ENCODE measurements around the gene SSH2.
"Not testable (repeated sequence)": the region's sequence is repeated elsewhere in the genome, so short reads cannot be mapped to it uniquely, and the experiment has no call there.

Gene SSH2

DNA sequence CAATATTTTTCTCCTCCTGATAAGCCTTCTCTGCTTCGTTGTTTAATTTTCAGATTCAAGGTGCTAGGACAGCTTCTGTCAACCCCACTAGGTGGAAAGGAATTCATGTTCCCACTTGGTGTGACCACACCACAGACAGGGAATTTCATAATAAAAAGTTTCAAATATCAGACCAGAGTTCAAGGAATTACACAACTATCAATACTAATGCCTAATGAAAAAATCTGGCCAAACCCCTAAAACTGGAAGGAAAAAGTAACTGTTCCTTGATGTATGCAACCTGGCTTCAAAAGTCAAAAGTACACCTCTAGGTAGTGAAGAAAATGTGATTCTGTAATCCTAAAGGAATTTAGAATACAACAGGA lies 219.5 kb downstream of the SSH2 start:
- no peak for DNase-seq (ENCODE audit: low read depth in 2 of 2)

DNA sequence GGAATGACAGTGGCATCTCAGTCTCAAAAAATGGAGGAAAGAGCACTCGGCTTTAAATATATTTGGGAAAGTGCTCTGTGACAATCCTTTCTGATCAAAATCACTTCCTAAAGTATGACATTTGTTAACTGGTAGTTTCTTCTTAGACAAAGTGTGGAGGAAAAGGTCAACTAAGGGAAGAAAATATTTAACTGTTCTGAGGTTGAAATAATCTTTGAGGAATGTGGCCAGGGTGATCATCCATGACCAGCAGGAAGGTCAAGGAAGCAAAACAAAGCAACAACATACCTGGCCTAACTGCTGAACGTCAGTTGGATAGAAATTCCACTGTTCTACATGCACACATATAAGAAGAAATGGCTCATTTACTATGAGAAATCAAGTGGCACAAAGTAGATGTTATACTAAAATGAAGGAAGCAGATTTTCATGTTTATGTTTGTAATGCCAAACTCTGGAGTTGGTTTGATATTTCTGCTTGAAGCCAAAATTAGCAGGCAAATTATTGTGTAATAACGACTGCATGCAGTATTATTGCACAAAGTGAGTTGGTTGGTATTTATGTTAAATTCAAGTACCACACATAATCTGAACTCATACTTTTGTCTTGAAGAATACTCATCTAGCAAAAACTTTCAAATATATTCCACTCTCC lies 220.0 kb downstream of the SSH2 start:
- no peak for DNase-seq (ENCODE audit: low read depth in 2 of 2)

DNA sequence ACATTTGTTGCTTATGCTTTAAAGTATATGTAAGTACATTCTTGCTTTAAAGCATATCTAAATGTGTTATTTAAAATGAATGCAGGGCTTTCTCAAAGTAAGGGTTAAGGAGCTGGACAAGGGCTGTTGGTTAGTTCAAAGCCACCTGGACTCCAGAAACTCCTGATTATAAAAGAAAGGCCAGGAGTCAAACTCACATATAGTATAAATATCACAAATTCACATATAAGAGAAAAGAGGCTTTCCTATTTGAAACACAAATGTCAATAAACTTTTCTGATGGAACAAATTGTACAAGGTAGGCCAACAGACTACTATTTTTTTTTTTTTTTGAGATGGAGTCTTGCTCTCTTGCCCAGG lies 222.8 kb downstream of the SSH2 start:
- no peak for DNase-seq (ENCODE audit: low read depth in 2 of 2)

DNA sequence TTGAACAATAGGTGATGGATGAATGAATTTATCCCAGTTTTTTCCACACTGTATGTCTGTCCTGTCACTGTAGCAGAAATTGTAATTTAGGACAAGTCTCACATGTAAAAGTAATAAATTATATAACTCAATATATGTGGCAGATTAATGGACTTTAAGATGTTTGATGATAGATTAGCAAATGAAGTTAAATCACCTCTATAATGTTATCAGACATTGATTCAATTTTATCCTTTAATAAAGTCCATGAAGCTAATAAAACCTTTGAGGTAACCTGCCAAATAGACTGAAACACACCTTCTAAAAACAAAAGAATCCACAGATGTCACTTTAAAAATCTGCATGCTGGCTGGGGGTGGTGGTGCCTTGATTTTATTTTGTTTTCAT lies 224.0 kb downstream of the SSH2 start:
- DNase-seq (ENCODE audit: low read depth in 2 of 2) = no peak

DNA sequence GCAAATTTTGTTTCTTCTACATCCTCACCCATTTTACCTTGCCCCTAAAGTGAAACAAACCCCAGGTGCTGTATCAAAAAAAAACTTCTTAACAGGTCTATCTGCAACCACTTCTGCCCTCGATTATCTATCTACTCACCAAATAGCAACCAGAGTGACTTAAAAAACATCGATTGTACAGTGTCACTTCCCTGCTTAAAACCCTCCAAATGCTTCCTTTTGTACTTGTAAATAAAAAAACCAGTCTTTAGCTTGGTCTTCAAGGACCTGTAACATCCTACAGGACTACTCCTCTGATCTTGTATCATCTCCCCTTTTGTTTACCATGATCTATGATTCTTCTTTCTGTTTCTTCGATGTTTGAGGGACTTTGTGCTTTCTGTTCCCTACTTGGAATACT lies 224.6 kb downstream of the SSH2 start:
- no peak for DNase-seq (ENCODE audit: low read depth in 2 of 2)

DNA sequence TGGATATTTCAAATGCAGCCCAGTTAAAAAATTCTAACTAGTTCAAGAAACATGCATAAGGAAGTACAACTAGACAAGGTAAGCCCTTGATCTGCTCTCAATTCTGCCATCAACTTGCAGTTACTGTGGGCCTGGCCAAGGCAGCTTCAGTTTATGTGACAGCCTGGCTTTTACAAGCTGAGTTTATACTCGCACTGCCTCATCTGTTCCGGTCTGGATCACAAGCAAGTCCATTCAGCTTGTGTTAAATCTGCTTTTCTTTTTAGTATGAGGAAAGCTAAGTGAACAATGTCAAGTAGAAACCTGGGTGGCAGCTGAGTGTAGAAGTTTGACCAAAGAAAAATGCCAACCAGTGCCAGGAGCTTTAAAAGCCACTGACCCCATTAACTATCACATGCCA lies 230.7 kb downstream of the SSH2 start:
- no peak for DNase-seq (ENCODE audit: low read depth in 2 of 2)

DNA sequence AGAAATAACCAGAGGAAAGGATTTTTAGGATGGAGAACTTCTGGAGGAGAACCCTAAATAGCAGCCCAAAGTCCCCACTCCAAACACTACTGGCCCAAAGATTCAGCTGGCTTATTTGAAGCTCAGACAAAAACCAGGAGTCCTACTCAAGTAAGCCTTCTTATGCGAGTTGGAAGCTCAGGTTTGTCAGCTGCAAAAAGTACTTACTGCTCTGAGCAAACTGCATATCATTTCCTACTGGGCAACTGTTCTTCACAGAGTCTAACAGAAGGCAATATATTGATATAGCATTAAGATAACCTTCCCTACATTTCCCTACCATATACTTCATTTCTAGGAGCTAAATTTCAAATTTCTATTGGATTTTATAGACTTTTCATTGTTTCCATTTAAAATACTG lies 231.2 kb downstream of the SSH2 start:
- DNase-seq (ENCODE audit: low read depth in 2 of 2) = no peak

DNA sequence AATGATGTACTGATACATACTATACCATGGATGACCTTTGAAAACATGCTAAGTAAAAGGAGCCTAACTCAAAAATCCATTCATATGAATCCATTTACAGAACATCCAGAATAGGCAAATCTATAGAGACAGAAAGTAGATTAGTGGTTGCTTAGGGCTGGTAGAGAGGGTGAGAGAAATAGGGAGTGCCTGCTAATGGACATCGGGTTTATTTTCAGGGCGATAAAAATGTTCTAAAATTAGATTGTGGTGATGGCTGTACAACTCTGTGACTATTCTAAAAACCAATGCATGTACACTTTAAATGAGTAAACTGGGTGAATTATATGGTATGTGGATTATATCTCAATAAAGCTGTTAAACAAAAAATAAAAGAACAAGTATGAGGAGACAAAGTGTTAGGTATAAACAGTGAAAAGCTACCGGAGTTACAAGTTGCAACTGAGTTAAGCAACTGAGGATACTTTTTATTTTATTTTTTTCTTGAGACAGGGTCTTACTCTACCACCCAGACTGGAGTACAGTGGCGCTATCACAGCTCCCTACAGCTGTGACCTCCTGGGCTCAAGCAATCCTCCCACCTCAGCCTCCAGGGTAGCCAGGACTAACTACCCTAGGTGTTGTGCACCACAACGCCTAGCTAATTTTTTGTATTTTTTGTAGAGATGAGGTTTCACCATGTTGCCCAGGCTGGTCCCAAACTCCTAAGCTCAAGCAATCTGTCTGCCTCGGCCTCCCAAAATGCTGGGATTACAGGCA lies 231.8 kb downstream of the SSH2 start:
- DNase-seq (ENCODE audit: low read depth in 2 of 2) = no peak

DNA sequence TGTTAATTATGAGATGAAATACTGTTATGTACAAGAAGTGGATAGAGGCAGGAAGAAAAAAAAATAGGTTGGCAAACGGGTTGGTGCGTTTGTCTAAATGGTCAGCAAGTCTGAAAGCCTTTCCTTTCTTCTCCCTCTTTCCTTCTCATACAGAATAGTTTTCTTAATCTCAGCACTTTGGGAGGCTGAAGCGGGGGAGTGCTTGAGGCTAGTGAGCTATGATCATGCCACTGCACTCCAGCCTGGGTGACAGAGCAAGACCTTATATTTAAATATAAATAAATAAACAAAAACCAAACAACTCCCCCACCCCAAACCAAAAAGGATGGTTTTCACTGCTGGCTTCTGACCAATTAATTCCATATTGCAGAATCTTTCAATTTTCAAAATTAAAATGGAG lies 232.7 kb downstream of the SSH2 start:
- DNase-seq (ENCODE audit: low read depth in 2 of 2) = no peak

DNA sequence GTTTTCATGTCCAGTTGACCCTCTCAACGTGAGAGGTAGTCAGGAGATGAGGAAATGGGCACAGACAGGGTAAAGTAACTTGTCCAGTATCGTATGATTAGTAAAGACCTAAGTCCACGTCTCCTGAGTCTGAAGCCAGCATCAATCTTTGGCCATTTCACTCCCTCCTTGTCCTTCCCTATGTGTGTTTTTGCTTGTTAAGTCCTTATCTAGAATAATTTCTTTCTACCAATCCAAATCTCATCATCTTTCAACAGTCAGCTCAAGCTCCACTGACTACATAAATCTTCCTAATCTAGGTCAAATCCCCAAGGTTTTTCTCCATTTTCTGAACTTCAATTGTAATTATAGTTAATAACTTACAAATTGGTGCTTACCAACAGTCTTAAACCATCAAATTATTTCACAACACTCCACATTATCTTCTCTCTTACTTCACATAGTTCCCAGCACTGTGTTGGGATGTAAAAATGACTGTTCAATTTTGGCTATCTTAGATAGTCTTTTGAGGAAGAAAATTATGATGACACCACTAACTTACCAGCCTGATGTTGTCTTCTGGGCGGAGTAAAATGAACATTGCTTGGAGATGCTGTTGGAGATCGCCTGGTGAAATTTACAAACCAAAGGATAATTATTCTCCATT lies 235.0 kb downstream of the SSH2 start:
- DNase-seq (ENCODE audit: low read depth in 2 of 2) = no peak

DNA sequence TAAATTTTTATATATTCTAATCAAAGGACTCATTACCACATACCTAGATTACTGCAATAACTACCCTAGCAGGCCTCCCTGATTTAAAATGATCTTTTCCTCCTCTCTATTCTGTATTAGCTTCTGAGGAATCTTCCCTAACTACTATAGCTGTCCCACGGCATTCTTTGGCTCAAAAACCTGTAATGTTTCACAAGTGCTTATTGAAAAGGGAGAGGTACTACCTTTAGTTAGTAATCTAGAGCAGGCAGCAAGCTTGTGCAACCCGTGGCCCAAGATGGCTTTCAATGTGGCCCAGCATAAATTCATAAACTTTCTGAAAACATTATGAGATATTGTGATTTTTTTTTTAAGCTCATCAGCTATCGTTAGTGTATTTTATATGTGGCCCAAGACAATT lies 236.3 kb downstream of the SSH2 start:
- no peak for DNase-seq (ENCODE audit: low read depth in 2 of 2)

DNA sequence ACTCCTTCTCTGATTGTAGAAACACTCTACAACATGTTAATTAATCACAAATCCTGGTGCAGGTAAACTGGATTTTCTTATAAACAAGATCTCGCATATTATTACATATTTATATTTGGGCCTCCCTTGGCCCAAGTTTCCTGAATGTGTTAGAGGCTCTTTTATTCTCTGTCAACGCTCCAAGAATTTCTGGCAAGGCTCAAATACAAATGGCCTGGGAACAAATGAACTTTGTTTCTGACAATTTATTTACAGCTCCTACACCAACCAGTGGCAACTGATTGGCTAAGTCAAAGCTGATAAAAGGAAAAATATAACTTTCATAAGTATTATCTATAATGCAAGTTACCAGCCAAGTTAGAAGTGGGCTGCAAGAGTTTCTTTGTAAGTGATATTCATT lies 242.4 kb downstream of the SSH2 start:
- no peak for DNase-seq (ENCODE audit: low read depth in 2 of 2)

DNA sequence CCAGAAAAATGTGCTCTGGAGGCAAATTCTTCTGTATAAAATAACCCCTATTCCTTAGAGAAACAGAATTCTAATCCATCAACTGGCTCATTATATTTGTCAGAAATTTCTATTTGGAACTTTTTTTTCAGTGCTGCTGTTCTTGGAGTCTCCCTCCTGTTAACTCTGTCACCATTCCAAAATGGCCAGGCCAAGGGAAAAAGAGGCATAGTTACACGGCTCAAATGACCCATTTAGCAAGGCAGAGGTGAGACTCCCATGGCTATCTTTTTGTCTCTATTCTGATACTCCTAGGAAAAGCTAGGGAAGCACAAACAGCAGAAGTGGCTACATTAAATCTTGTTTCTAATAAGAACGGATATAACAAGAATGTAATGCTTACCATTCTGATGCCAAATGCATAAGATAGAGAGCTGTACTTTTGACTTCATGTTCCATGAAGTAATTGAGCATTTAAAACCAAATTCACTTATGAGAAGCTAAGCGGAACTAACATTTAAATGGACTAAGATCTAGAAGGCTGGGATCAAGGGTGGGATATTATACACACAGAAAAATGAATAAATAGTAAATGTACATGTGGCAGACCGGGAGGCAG lies 242.9 kb downstream of the SSH2 start:
- no peak for DNase-seq (ENCODE audit: low read depth in 2 of 2)

DNA sequence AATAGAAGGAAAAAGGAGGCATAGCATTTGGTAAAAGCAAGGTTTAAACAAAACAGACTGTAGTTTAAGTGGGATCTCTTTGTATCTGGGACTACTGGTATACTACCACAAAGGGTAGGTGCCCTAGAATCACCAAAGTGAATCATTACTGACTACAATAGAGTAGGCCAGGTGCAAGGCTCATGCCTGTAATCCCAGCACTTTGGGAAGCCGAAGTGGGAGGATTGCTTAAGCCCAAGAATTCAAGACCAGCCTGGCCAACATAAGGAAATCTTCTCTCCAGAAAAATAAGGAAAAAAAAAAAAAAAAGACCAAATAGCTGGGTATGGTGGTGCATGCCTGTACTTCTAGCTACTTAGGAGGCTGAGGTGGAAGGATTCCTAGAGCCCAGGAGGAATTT lies 246.5 kb downstream of the SSH2 start:
- no peak for DNase-seq (ENCODE audit: low read depth in 2 of 2)

DNA sequence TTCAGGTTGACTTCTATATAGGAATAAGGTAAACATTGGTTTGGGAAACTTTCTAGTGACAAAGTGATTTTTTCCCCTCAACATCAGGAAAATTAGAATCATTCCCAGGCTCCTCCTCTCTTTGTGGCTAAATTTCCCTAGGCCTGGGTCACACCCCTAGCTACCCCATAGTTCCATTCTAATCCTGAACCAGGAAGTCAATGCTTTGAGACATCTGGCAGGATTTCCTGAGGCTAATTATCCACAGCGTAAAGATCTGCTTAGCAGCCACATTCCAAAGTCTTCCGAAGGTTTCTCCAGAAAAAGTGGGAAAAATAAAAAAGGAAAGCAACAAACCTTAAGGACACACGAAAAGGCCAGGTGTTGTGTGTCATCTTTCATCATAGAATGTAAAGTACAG lies 247.0 kb downstream of the SSH2 start:
- no peak for DNase-seq (ENCODE audit: low read depth in 2 of 2)

DNA sequence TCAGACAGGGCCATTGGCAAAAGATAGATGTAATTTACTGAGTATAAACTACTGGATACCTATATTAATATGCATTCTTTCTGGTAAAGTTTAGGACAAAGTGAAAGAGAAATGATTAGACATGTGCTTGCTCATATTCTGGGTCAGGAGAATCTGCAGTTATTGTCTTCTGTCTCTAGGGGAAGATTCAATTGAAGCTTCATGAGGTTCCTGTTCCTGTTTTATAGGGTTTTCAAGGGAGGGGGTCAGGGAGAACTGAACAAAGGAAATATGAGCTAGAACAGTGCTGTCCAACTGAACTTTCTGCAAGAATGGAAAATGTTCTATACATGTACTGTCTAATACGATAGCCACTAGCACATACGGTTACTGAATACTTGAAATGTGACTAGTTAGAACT lies 248.0 kb downstream of the SSH2 start:
- DNase-seq (ENCODE audit: low read depth in 2 of 2) = no peak

DNA sequence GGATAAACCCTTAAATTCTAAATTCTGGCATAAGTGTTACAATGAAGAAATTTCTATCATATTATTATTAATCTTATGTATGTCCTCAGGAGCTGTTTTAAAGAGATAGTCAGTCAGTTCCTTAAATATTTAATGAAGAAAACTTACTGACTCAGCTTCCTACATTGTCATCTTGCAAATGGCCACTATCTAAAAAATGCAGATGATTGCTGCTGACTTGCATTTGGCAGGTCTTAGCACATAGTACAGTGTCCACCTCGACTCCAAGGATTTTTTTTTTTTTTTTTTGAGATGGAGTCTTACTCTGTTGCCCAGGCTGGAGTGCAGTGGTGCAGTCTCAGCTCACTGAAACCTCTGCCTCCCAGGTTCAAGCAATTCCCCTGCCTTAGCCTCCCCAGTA lies 252.2 kb downstream of the SSH2 start:
- DNase-seq (ENCODE audit: low read depth in 2 of 2) = no peak

DNA sequence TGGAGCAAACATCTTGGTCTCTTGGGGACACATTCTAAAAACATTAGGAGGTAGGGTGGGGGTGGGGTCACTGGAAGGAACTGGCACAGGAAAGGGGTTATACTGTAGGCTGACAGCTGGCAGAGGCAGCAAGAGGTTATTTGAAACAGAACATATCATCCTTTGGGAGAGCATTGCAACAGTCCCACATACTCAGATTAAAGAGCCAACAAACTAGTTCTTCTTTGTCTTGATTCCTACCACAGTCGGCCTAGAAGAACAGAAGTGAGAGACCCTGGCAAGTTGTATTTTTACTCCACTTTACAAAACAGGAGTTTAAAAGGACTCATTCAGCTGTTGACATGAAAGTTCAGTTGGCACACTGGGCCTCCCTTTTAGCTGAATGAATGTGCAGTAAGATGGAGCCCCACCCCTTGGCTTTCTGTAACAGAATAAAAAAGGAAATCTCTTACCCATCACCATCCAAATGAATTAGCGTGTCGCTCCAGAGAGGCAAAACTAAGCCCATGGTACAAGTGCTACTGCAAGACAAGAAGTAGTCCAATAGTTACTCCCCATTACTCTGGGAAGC lies 252.7 kb downstream of the SSH2 start:
- no peak for DNase-seq (ENCODE audit: low read depth in 2 of 2)

DNA sequence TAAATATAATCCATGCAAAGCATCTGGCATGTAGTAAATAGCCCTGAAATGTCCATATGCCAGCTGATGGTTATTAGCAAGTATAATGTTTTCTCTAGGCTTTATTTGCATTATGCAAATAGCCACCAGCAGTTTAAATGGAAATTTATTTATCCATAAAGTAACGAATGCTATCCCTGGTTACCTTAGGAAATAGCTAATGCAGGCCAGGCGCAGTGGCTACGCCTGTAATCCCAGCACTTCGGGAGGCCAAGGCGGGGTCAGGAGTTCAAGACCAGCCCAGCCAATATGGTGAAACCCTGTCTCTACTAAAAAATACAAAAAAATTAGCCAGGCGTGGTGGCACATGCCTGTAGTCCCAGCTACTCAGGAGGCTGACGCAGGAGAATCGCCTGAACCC lies 254.1 kb downstream of the SSH2 start:
- DNase-seq (ENCODE audit: low read depth in 2 of 2) = not testable (repeated sequence)

DNA sequence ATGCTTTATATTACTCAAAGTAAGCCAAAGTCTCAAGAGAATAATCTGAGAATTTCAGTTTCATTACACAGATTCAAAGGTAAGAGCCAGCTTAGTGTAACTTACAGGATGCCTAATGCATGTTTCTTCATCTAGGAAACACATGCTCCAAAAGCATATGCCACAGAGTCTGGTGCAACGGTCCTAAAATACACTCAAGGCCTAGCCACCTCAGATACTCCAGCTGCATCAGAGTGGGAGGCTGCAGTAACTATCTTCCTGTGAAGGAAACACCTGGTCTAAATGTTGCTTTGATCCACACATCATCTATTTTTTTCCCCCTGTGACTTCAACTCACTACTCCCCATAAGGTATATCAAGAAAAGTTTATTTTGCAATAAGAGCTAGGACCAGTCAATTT lies 255.7 kb downstream of the SSH2 start:
- no peak for DNase-seq (ENCODE audit: low read depth in 2 of 2)

DNA sequence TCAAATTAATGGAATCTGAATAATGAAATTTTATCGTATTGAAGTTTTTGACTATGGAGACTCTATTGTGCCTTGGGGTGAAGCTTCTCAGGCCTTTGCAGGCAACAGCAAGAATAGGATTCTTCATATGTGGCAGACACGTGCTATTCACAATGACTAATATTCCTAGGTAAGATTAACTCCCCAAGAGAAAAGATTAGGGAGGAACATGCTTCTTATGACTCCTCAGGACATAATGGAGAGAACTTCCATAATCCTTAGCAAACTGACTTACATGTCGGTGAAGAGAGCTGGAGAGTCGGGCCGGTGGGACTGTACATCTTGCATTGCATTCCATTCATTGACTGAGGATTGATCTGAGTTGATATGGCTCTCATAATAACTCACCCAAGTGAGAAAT lies 258.4 kb downstream of the SSH2 start:
- DNase-seq (ENCODE audit: low read depth in 2 of 2) = no peak

DNA sequence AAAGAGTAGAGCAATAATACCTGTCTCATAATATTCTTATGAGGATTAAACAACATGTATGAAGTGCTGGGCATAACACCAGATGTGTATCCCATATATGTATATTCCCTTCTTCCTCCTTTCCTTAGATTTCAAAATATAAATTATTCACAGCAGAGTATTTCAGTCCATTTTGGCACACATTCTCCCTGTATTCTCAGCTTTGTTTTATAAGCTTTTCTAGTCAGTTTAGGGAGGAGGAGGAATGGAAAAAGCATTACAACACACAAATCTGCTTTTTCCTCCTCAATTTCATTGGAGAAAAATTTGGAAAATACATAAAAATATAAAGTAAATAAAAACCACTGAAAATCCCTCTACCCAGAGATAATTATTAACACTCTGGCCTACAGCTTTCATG lies 260.8 kb downstream of the SSH2 start:
- no peak for DNase-seq (ENCODE audit: low read depth in 2 of 2)

DNA sequence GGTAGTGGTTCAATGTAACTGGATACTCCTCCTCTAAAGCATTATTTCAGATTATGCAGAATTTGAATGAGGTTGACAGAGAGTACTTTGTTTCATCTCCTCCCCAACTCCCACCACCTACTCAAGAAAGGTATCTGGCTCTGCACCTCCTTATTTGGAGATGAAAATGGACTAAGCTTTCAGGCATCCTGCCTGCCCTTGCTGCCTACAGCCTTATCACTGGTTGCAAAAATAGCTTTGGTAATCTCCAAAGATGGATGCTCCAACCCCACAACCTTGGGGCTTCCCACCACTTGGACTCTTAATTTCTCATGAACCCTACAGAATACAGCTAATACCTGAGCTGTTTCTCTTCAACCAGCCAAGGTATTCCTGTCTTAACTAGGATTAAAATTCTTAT lies 262.1 kb downstream of the SSH2 start:
- DNase-seq (ENCODE audit: low read depth in 2 of 2) = no peak
